ENCODE results near the gene AP1AR.

- no peak for TF ChIP-seq CTCF (IDR thresholded peaks at IDR 0.05)
- TF ChIP-seq POLR2A (IDR thresholded peaks at IDR 0.05): no peak
These were observed 49.0 kb upstream of the AP1AR start for GRCh38 chr4:112182604-112183003.

Measured in heart left ventricle (tissue), 13 donors.